HepG2 (cell line): ENCODE results near the gene COL27A1. TPM values are rescaled to one million over a fixed set of nuclear protein-coding genes. Genes with fewer than 3 reads are reported as not detected.

ENCODE experiments used
- ATAC-seq: fragments of 200-7000 bp; cut with Tn5 transposase; 3 replicates; pipeline ENCODE4 v1.9.1; 2020; ENCODE audit warnings: mild to moderate bottlenecking, moderate library complexity
- BruUV-seq: library from RNA; stranded (reverse); fragments of 400-500 nt; replicated peaks from 2 replicates; lab custom pipeline; 2021; lab: Mats Ljungman, UMichigan
- CTCF ChIA-PET: fragments of 300-600 bp; formaldehyde crosslinking; extraction: SDS; loops from one replicate; lab custom pipeline; 2021; ENCODE audit warnings: low total read pairs, inconsistent platforms, low intra/inter-chr PET ratio; lab: Yijun Ruan, JAX
- POLR2A ChIA-PET: fragments of 350-600 bp; sonication (Branson Sonifier 250); formaldehyde crosslinking; loops from one replicate; lab custom pipeline; 2020; ENCODE audit warnings: antibody characterized with exemption, inconsistent platforms; lab: Yijun Ruan, JAX
- DNase-seq: peaks from one replicate; pipeline ENCODE4 v3.0.0-alpha.2; 2015; ENCODE audit warnings: low spot score
- FAIRE-seq: peaks from 3 replicates; lab custom pipeline; 2011; peaks lifted over from hg19 to GRCh38; lab: Jason Lieb, UNC
- H2AFZ ChIP-seq: one replicate; pipeline ENCODE4 v1.6.1; 2011; ENCODE audit warnings: low read length, inconsistent platforms
- H3K27ac ChIP-seq: fragments of 300-600 bp; 3 replicates; pipeline ENCODE4 v1.8.0; 2011; ENCODE audit warnings: mixed run types, mild to moderate bottlenecking, mixed read lengths, low read length, inconsistent platforms; ENCODE audit not compliant: insufficient read depth; ENCODE audit errors: extremely low read length
- H3K27me3 ChIP-seq, 2 experiments: fragments of 200-600 bp in 1 of 2; 2 replicates in 1 of 2; 3 replicates in 1 of 2; pipeline versions ENCODE4 v1.6.0 to v1.8.0; 2011; ENCODE audit warnings: low read length in 2 of 2, mild to moderate bottlenecking in 2 of 2, moderate library complexity in 2 of 2, inconsistent platforms in 1 of 2; ENCODE audit not compliant: insufficient read depth in 2 of 2, control insufficient read depth in 1 of 2
- H3K36me3 ChIP-seq, 2 experiments: fragments of 200-600 bp in 1 of 2; replicated peaks in 1 of 2; 2 replicates in 1 of 2; 3 replicates in 1 of 2; pipeline versions ENCODE4 v1.5.1 to v1.8.0; 2011; ENCODE audit warnings: low read length in 2 of 2, inconsistent platforms in 1 of 2; ENCODE audit not compliant: insufficient read depth in 2 of 2, control insufficient read depth in 1 of 2
- H3K4me1 ChIP-seq: 2 replicates; pipeline ENCODE4 v1.5.1; 2012; ENCODE audit warnings: low read length, inconsistent platforms; ENCODE audit not compliant: insufficient read depth
- H3K4me2 ChIP-seq: 2 replicates; pipeline ENCODE4 v1.6.0; 2011; ENCODE audit warnings: low read depth, low read length, inconsistent platforms
- H3K4me3 ChIP-seq, 3 experiments: fragments of 200-600 bp in 1 of 3; sonication (generic), shearing (Covaris generic) in 1 of 3; replicated peaks in 1 of 3; 2 replicates each; pipeline ENCODE4 v1.5.1; 2011 to 2016; ENCODE audit warnings: low read length in 3 of 3, inconsistent platforms in 2 of 3, low read depth in 2 of 3, mild to moderate bottlenecking in 2 of 3, control low read depth in 1 of 3, mixed read lengths in 1 of 3; ENCODE audit not compliant: insufficient read depth in 1 of 3
- H3K79me2 ChIP-seq: one replicate; pipeline ENCODE4 v1.6.1; 2011; ENCODE audit warnings: low read length, inconsistent platforms; ENCODE audit not compliant: insufficient read depth
- H3K9ac ChIP-seq: 2 replicates; pipeline ENCODE4 v1.6.0; 2011; ENCODE audit warnings: mild to moderate bottlenecking, low read depth, low read length, inconsistent platforms; ENCODE audit not compliant: insufficient read depth
- H3K9me3 ChIP-seq: 2 replicates; pipeline ENCODE4 v1.5.1; 2012; ENCODE audit warnings: mild to moderate bottlenecking, low read length
- H4K20me1 ChIP-seq: 2 replicates; pipeline ENCODE4 v1.6.0; 2011; ENCODE audit warnings: inconsistent platforms, mild to moderate bottlenecking, low read length, moderate library complexity; ENCODE audit not compliant: insufficient read depth
- ARNT ChIP-seq: fragments of 450-650 bp; IDR thresholded peaks from 2 replicates; pipeline ENCODE4 v1.6.1; 2017
- MLLT10 ChIP-seq: sonication (generic); formaldehyde crosslinking; IDR thresholded peaks from 2 replicates; pipeline ENCODE4 v1.4.0; 2020; ENCODE audit warnings: missing genetic modification reagents
- RBM22 ChIP-seq: fragments of 200-400 bp; formaldehyde crosslinking; optimal IDR thresholded peaks from 2 replicates; pipeline ENCODE3; 2017; ENCODE audit warnings: mild to moderate bottlenecking, low read length, moderate library complexity
- ZNF33B ChIP-seq: sonication (generic); formaldehyde crosslinking; IDR thresholded peaks from 2 replicates; pipeline ENCODE4 v1.5.1; 2020; ENCODE audit warnings: mild to moderate bottlenecking, missing genetic modification reagents
- ZNF563 ChIP-seq: sonication (generic); formaldehyde crosslinking; IDR thresholded peaks from 2 replicates; pipeline ENCODE4 v1.8.0; 2022; ENCODE audit warnings: mild to moderate bottlenecking, moderate library complexity, missing genetic modification reagents
- WGBS: methylation state at CpG from one replicate; pipeline ENCODE4 v1.1.6; 2017; ENCODE audit warnings: low lambda C conversion rate; 5-methylcytosine and 5-hydroxymethylcytosine counted together
- in situ Hi-C: cut with HindIII; loops from 2 replicates; pipeline ENCODE4 v1.10.0; 2017; ENCODE audit warnings: low pct_unique_long_range_greater_than_20kb; ENCODE audit not compliant: extremely low pct_ligation_motif_present
- intact Hi-C: fragments of 100-400 bp; cut with micrococcal nuclease; formaldehyde crosslinking; loops from one replicate; pipeline ENCODE4 v1.10.0; 2022; ENCODE audit not compliant: unreplicated experiment
- polyA plus RNA-seq, 8 experiments: library from polyadenylated mRNA; depleted of rRNA in 3 of 8; stranded (reverse) in 7 of 8; unstranded in 1 of 8; fragments of >200 nt; fragmentation: Illumina TruSeq in 4 of 8; extraction: Trizol in 4 of 8; gene quantifications; 2 replicates each; pipeline versions ENCODE4 v1.2.1 to v1.2.3, GENCODE V29; 2011 to 2016; ENCODE audit warnings: low read depth in 4 of 8, missing spikeins in 1 of 8, mixed read lengths in 1 of 8; ENCODE audit not compliant: insufficient read depth in 1 of 8
- total RNA-seq, 5 experiments: library from RNA; depleted of rRNA; stranded (reverse); fragments of >200 nt; fragmentation: Illumina TruSeq; extraction: Trizol; gene quantifications; 2 replicates each; pipeline ENCODE4 v1.2.3, GENCODE V29; 2016; ENCODE audit warnings: low read depth in 1 of 5
- TF ChIP-seq, protein P1 (sequence below): sonication (generic); formaldehyde crosslinking; IDR thresholded peaks from 2 replicates; pipeline ENCODE4 v1.8.1; 2022; ENCODE audit warnings: low read depth, mild to moderate bottlenecking, missing genetic modification reagents
- TF ChIP-seq, protein P2 (sequence below): IDR thresholded peaks from 2 replicates; pipeline ENCODE4 v1.6.1; 2012; ENCODE audit warnings: low read length, improper control_type of control experiment

The COL27A1 gene
- total and polyA plus RNA-seq, 2 of the 13 experiments (the other 11 are each of a cell fraction or from before 2014, with no cell fraction given): 71.3 to 89.1 TPM

DNA sequence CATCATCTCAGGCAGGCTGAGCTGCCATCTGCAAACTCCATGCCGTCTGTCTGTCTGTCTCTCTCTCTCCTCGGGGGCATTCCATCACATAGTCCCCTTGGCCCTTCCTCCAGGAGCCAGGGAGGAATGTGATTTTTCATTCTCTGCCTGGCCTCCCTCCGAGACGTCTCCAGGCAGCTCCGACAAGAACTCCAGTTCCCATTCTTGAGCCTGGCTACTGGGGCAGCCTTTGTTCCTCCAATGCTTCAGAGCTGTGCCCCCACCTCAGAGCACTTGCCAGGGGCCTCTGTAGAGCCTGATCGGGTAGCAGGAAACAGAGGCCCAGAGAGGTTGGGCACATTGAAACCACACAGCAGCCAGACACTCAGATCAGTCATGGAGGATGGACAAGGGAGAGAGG, 74.0 kb downstream of the COL27A1 start (continued):
- TF ChIP-seq, protein P1, sequence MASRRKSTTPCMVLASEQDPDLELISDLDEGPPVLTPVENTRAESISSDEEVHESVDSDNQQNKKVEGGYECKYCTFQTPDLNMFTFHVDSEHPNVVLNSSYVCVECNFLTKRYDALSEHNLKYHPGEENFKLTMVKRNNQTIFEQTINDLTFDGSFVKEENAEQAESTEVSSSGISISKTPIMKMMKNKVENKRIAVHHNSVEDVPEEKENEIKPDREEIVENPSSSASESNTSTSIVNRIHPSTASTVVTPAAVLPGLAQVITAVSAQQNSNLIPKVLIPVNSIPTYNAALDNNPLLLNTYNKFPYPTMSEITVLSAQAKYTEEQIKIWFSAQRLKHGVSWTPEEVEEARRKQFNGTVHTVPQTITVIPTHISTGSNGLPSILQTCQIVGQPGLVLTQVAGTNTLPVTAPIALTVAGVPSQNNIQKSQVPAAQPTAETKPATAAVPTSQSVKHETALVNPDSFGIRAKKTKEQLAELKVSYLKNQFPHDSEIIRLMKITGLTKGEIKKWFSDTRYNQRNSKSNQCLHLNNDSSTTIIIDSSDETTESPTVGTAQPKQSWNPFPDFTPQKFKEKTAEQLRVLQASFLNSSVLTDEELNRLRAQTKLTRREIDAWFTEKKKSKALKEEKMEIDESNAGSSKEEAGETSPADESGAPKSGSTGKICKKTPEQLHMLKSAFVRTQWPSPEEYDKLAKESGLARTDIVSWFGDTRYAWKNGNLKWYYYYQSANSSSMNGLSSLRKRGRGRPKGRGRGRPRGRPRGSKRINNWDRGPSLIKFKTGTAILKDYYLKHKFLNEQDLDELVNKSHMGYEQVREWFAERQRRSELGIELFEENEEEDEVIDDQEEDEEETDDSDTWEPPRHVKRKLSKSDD (CRISPR knock-in tag): no peak
- TF ChIP-seq, protein P2, sequence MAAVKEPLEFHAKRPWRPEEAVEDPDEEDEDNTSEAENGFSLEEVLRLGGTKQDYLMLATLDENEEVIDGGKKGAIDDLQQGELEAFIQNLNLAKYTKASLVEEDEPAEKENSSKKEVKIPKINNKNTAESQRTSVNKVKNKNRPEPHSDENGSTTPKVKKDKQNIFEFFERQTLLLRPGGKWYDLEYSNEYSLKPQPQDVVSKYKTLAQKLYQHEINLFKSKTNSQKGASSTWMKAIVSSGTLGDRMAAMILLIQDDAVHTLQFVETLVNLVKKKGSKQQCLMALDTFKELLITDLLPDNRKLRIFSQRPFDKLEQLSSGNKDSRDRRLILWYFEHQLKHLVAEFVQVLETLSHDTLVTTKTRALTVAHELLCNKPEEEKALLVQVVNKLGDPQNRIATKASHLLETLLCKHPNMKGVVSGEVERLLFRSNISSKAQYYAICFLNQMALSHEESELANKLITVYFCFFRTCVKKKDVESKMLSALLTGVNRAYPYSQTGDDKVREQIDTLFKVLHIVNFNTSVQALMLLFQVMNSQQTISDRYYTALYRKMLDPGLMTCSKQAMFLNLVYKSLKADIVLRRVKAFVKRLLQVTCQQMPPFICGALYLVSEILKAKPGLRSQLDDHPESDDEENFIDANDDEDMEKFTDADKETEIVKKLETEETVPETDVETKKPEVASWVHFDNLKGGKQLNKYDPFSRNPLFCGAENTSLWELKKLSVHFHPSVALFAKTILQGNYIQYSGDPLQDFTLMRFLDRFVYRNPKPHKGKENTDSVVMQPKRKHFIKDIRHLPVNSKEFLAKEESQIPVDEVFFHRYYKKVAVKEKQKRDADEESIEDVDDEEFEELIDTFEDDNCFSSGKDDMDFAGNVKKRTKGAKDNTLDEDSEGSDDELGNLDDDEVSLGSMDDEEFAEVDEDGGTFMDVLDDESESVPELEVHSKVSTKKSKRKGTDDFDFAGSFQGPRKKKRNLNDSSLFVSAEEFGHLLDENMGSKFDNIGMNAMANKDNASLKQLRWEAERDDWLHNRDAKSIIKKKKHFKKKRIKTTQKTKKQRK: no peak
- no peak for TF ChIP-seq ARNT

DNA sequence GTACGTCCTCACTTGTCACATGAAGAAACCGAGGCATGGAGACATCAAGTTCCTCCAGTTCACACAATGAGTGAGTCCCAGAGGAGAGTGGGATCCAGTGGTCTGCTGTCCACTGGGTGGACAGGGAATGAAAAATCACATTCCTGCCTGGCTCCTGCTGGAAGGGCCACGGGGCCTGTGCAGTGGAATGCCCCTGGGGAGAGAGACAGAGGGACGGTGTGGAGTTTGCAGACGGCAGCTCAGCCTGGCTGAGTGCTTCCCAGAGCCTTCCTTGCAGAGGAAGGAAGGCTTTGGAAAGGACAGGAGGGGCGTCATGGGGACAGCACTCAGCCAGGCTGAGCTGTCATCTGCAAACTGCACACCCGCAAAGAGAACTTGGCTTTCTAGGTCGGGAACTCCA, 74.7 kb downstream of the COL27A1 start:
- in situ Hi-C loops: no loop called here
- no peak for TF ChIP-seq ZNF33B (CRISPR knock-in tag)
- TF ChIP-seq RBM22: peak; percentile 33
- TF ChIP-seq ZNF563 (CRISPR knock-in tag): no peak
- TF ChIP-seq MLLT10 (CRISPR knock-in tag): no peak
- H4K20me1 ChIP-seq: no peaks in the 10 kb centered on the region
- FAIRE-seq (no peak), ATAC-seq (no peak), DNase-seq (no peak)
- H3K27me3 ChIP-seq: no peaks in the 10 kb centered on the region
- no peak overlapping the region for H3K4me2 ChIP-seq
- BruUV-seq: no TSS peak
- no peaks in the 10 kb centered on the region for H3K9me3 ChIP-seq
- H3K9ac ChIP-seq: no peak overlapping the region
- CTCF ChIA-PET: no interaction called here
- H2AFZ ChIP-seq: no peak overlapping the region
- H3K4me3 ChIP-seq: no peak overlapping the region
- H3K79me2 ChIP-seq: no peaks in the 10 kb centered on the region
- H3K4me1 ChIP-seq: no peaks in the 10 kb centered on the region
- H3K36me3 ChIP-seq: peaks cover 30 to 76% of the 10 kb centered on the region in 2 experiments; a peak in 4 of 5 replicates
- POLR2A ChIA-PET: no interaction called here
- 97% methylated on average over 8 of the region's 8 CpGs for WGBS
- intact Hi-C loops: no loop called here
- no peak overlapping the region for H3K27ac ChIP-seq
